AG04449 (cell line): ENCODE data around the gene VEGFB.

Experiments used
- CTCF ChIA-PET: fragments of 350-600 bp; formaldehyde crosslinking; extraction: SDS; loops from one replicate; lab custom pipeline; 2021; ENCODE audit warnings: antibody characterized with exemption; lab: Yijun Ruan, JAX
- POLR2A ChIA-PET: fragments of 400-600, 350-600 bp; formaldehyde crosslinking; extraction: SDS; loops from one replicate; lab custom pipeline; 2020; ENCODE audit warnings: antibody characterized with exemption, inconsistent platforms; lab: Yijun Ruan, JAX
- DNase-seq: peaks from one replicate; pipeline ENCODE4 v3.0.0-alpha.2; 2010; ENCODE audit warnings: low read depth, low spot score
- H3K4me3 ChIP-seq: 2 replicates; pipeline ENCODE4 v1.5.1; 2011; ENCODE audit warnings: low read depth, mild to moderate bottlenecking, control low read depth, low read length
- TF ChIP-seq, protein P1 (sequence below): IDR thresholded peaks from one replicate; pipeline ENCODE4 v1.5.1; 2011; ENCODE audit warnings: mild to moderate bottlenecking, moderate library complexity, low read length, control low read depth, inconsistent platforms; ENCODE audit not compliant: insufficient read depth; ENCODE audit errors: missing control alignments

Gene VEGFB

DNA sequence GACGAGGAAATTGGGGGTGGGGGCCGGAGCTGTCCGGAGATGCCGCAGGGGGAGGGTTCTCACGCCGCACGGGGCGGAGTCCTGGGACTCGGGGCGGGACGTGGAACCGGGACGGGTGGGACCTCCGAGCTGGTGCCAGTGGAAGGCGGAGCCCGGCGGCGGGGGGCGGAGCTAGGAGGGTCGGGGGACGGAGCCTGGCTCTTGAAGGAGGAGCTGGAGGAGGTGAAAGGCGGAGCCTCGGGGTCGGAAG, 6.8 kb downstream of the VEGFB start:
- peak; percentile 93 for DNase-seq
- H3K4me3 ChIP-seq = peak overlapping the region; percentile 88
- POLR2A ChIA-PET = interaction anchor here (0.6 to 1.6 kb wide), 10 partner anchors 9 to 76 kb away, joined by 3 to 20 read pairs (median 4); partner anchors contain the start of genes NUDT22, PRDX5, TRMT112 and TRPT1
- CTCF ChIA-PET = interaction anchor here (0.8 to 2.1 kb wide), 6 partner anchors 8 to 63 kb away, joined by 3 to 7 read pairs (median 3); partner anchors contain the start of gene PLCB3
- TF ChIP-seq, protein P1, sequence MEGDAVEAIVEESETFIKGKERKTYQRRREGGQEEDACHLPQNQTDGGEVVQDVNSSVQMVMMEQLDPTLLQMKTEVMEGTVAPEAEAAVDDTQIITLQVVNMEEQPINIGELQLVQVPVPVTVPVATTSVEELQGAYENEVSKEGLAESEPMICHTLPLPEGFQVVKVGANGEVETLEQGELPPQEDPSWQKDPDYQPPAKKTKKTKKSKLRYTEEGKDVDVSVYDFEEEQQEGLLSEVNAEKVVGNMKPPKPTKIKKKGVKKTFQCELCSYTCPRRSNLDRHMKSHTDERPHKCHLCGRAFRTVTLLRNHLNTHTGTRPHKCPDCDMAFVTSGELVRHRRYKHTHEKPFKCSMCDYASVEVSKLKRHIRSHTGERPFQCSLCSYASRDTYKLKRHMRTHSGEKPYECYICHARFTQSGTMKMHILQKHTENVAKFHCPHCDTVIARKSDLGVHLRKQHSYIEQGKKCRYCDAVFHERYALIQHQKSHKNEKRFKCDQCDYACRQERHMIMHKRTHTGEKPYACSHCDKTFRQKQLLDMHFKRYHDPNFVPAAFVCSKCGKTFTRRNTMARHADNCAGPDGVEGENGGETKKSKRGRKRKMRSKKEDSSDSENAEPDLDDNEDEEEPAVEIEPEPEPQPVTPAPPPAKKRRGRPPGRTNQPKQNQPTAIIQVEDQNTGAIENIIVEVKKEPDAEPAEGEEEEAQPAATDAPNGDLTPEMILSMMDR = no peak

DNA sequence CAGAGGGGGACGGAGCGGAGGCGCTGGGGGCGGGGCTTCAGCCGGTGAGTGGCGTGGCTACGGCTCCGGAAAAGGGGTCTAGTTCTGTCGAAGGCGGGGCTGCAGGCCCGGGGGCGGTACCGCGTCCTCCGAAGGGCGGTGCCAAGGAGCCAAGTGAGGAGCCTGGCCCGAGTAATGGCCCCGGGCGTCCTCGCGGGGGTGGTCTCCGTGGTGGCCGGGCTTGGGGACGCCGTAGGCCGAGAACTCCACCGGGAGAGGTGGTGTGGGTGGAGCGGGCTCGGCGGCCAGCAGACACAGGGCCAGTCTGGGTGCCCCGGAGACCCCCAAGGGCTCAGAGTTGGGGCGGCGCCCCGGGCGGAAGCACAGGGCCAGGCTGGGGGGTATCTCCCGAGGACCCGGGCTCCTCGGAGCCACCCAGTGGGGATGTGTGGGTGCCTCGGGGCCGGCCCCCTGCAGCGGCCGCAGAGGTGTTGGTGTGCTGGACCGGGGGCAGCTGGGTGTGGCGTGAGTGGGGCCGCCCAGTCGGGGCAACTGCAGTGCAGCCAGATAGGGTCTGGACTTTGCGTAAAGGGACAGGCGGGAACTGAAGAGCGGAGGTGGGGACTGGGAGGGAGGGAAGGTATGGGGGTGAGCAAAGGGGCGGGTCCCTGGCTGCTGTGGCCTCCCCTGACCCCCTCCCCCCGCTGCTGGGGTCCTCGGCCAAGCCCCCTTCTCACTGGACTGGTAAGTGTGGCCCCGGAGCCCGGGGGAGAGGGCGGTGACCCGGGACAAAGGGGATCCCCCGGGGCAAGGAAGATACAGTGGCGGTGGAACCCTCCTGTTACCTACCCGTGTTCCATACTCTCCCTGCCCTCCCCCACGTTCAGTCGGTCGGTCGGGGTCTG, 7.3 kb downstream of the VEGFB start:
- TF ChIP-seq, protein P1 = no peak
- CTCF ChIA-PET = interaction anchor here (0.8 to 10.8 kb wide), 9 partner anchors 8 to 63 kb away, joined by 3 to 139 read pairs (median 4); partner anchors contain the start of genes CATSPERZ, ESRRA, FERMT3 and PLCB3
- DNase-seq = no peak
- POLR2A ChIA-PET = interaction anchor here (0.6 to 7.1 kb wide), 11 partner anchors 8 to 76 kb away, joined by 3 to 61 read pairs (median 4); partner anchors contain the start of genes NUDT22, PRDX5, TRMT112 and TRPT1
- H3K4me3 ChIP-seq = peak overlapping the region; percentile 88

DNA sequence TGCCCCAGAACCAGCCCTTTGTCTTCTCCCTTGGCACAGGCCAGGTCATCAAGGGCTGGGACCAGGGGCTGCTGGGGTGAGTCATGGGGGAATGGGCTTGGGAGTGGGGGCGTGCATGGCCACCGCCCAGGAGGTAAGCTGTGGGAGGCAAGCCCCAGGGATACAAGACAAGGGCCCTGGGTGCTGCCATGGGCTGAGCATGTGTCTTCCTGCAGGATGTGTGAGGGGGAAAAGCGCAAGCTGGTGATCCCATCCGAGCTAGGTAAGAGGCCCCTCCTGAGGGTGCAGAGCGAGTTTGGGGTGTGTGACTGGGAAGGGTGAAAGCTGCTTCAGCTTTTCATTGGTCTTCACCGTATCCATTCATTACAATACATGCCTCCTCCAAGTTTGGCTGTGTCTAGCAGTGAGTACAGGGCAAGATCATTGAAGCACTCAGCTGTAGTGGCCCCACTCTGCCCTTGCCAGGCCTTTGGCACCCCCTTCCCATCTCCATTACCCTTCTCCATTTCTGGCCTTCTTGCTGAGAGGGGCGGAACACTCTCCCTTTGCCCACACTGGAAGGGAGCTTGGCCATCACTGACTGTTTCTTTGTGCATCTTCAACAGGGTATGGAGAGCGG, 9.0 kb downstream of the VEGFB start:
- TF ChIP-seq, protein P1 = no peak
- DNase-seq = no peak
- ChIA-PET POLR2A (interaction anchor here (0.6 to 7.1 kb wide), 4 partner anchors 17 to 112 kb away, joined by 3 to 61 read pairs (median 5); partner anchors contain the start of genes NUDT22 and TRPT1), CTCF (interaction anchor here (0.5 to 10.8 kb wide), 7 partner anchors 8 to 99 kb away, joined by 3 to 139 read pairs (median 3); partner anchors contain the start of genes CATSPERZ, ESRRA, FERMT3 and NUDT22)
- H3K4me3 ChIP-seq = peak overlapping the region; percentile 25

DNA sequence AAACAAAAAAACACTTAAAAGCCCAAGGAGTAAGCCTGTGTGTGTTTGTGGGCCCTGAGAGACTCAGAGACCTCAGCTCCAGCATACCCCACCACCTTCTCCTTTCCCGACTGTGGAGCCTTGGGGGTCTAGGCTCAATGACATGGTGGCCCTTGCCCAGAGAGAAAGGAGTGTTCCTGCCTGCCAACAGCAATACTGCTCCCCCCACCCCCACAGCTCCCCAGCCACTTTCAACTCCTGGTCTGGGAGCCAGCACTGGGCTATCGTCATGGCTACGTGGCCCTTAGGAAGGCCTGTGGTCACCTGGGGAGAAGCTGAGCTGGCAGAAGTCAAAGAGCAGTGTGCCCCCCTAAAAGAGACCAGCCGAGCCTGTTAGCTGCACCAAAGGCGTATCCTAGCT, 9.7 kb downstream of the VEGFB start:
- H3K4me3 ChIP-seq = peak overlapping the region; percentile 3; the same call in 1 of the 2 replicates
- no peak for DNase-seq
- ChIA-PET CTCF (interaction anchor here (1.2 to 10.8 kb wide), 4 partner anchors 7 to 59 kb away, joined by 3 to 139 read pairs (median 60); partner anchors contain the start of genes CATSPERZ, ESRRA, FERMT3 and PLCB3), POLR2A (interaction anchor here (0.6 to 7.1 kb wide), 3 partner anchors 26 to 88 kb away, joined by 5 to 61 read pairs (median 5); no protein-coding TSS in a partner anchor)
- TF ChIP-seq, protein P1 = no peak

DNA sequence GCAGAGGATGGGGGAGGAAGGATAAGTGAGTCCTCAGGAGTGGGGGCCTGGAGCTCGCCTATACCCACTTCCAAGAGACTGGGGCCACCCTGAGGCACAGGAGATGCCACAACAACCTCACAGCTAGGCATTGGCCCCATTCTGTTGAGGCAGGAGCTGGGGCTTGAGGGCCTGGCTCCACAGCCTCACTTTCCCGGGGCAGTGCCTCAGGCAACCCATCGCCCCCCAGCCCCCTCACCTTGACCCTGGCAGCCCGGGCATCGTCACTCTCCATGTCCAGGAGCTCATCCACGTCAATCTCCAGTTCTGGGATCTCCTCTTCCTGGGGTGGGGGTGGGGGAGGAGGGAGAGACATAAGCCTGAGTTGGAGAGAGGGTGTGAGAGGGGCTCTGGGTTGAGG, 10.6 kb downstream of the VEGFB start:
- CTCF ChIA-PET = interaction anchor here (1.3 to 10.8 kb wide), 5 partner anchors 9 to 110 kb away, joined by 3 to 224 read pairs (median 103); partner anchors contain the start of genes CATSPERZ, ESRRA and FERMT3
- peak overlapping the region; percentile 88 for H3K4me3 ChIP-seq
- no peak for DNase-seq
- POLR2A ChIA-PET = interaction anchor here (0.6 to 7.1 kb wide), 10 partner anchors 12 to 64 kb away, joined by 3 to 61 read pairs (median 4); partner anchors contain the start of genes DNAJC4, NUDT22 and TRPT1
- TF ChIP-seq, protein P1 = no peak
